ENCODE results near the gene DOCK4. TPM values are rescaled to one million over a fixed set of nuclear protein-coding genes. Genes with fewer than 3 reads are reported as not detected.

Gene DOCK4
- total RNA-seq, 4 donors from 2014 or later = 30.8 to 49.8 (median 37.2) TPM

DNA sequence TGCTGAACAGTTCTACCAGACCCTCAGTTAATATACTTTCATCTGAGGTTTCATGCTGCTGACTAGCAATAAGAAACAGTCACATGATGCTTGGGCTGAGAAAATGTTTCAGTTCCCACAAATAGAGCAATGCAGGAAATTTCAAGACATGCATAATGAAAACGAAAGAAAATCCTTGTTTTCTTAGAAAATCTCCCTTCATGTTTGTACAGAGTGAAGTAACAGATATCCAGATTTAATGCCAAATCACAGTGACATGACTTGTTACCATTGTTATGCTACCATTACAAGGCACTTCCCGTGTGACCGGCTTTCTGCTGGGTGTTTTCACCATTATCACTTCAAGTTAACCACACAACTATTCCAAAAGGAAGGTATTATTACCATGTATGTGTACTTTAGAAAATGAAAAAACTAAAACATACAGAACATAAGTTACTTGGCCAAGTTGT, 121.7 kb downstream of the DOCK4 start:
- H3K4me1 ChIP-seq = peaks cover 0 to 36% (median 9%) of the 10 kb centered on the region in 4 donors
- WGBS, 2 donors = 14 to 16% methylated on average over 3 of the region's 3 CpGs
- no peaks in the 10 kb centered on the region for H3K27me3 ChIP-seq
- peak overlapping the region in 2 of 4 donors; percentile 70 to 77 for H3K27ac ChIP-seq
- peak overlapping the region in 1 of 4 donors; percentile 17 for H3K4me3 ChIP-seq
- no peaks in the 10 kb centered on the region for H3K9me3 ChIP-seq
- TF ChIP-seq EP300 (IDR thresholded peaks at IDR 0.05) = peak; percentile 27 to 66
- TF ChIP-seq, protein P1, sequence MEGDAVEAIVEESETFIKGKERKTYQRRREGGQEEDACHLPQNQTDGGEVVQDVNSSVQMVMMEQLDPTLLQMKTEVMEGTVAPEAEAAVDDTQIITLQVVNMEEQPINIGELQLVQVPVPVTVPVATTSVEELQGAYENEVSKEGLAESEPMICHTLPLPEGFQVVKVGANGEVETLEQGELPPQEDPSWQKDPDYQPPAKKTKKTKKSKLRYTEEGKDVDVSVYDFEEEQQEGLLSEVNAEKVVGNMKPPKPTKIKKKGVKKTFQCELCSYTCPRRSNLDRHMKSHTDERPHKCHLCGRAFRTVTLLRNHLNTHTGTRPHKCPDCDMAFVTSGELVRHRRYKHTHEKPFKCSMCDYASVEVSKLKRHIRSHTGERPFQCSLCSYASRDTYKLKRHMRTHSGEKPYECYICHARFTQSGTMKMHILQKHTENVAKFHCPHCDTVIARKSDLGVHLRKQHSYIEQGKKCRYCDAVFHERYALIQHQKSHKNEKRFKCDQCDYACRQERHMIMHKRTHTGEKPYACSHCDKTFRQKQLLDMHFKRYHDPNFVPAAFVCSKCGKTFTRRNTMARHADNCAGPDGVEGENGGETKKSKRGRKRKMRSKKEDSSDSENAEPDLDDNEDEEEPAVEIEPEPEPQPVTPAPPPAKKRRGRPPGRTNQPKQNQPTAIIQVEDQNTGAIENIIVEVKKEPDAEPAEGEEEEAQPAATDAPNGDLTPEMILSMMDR (IDR thresholded peaks at IDR 0.05) = no peak
- no peaks in the 10 kb centered on the region for H3K36me3 ChIP-seq
- DNase-seq (ENCODE audit: low spot score in 2 of 2) = no peak

DNA sequence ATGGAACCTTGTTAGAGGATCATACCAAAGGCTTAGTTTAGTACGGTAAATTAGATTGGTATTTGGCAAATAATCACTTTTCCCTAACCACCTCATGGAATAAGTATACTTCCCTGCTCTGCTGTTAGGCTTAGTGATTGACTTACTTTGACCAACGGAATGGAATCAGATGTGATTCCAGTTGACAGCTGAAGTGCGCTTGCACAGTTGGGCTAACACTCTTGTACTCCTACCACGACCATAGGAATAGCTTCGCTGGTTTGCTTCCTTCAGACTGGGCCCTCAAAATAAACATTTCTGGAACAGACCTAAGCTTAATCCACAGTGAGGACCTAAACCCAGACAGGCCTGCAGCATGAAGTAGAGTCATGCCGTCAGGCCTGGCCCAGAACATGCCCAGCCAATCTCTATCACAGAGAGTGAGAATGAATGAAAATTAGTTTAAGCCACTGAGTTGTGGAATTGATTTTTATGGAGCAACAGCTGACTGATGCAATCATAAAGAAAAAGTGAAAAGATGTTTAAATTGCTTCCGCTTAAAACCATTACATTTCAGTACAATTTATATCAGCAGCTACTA, 122.3 kb downstream of the DOCK4 start:
- no peaks in the 10 kb centered on the region for H3K27me3 ChIP-seq
- no peaks in the 10 kb centered on the region for H3K9me3 ChIP-seq
- H3K27ac ChIP-seq = peak overlapping the region in 2 of 4 donors; percentile 70 to 77
- TF ChIP-seq POLR2A (IDR thresholded peaks at IDR 0.05) (no peak), EP300 (IDR thresholded peaks at IDR 0.05) (no peak)
- TF ChIP-seq, protein P1 (IDR thresholded peaks at IDR 0.05) = no peak
- H3K36me3 ChIP-seq = no peaks in the 10 kb centered on the region
- WGBS, 2 donors = 91 to 94% methylated on average over 7 of the region's 7 CpGs
- H3K4me1 ChIP-seq = peaks cover 0 to 36% (median 9%) of the 10 kb centered on the region in 4 donors
- no peak overlapping the region for H3K4me3 ChIP-seq
- DNase-seq (ENCODE audit: low spot score in 2 of 2) = no peak

DNA sequence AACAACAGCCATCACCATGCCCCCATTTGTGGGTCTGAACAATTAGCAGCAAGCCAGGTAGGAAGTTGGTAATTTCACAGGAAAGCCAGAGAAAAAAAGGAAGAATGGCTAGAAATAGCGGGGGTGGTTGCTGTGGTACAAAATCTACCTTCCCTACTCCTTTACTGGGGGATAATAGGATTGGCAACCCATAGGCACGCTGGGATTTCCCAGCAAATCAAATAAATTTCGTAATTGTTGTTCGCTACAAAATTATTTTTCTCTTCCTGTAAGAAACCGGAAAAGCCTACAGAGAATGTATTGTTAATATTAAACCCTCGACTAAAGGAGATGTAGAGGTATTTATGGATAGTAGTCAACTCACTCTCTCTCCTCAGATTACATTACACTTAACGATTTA, 123.9 kb downstream of the DOCK4 start:
- peaks cover 0 to 36% (median 9%) of the 10 kb centered on the region in 4 donors for H3K4me1 ChIP-seq
- H3K4me3 ChIP-seq = no peak overlapping the region
- no peaks in the 10 kb centered on the region for H3K36me3 ChIP-seq
- H3K9me3 ChIP-seq = no peaks in the 10 kb centered on the region
- H3K27me3 ChIP-seq = no peaks in the 10 kb centered on the region
- TF ChIP-seq, protein P1 (IDR thresholded peaks at IDR 0.05) = no peak
- TF ChIP-seq POLR2A (IDR thresholded peaks at IDR 0.05) = no peak
- TF ChIP-seq EP300 (IDR thresholded peaks at IDR 0.05) = no peak
- DNase-seq (ENCODE audit: low spot score in 2 of 2) = no peak
- H3K27ac ChIP-seq = peak overlapping the region in 2 of 4 donors; percentile 20 to 51
- WGBS, 2 donors = 82 to 83% methylated on average over 7 of the region's 7 CpGs

DNA sequence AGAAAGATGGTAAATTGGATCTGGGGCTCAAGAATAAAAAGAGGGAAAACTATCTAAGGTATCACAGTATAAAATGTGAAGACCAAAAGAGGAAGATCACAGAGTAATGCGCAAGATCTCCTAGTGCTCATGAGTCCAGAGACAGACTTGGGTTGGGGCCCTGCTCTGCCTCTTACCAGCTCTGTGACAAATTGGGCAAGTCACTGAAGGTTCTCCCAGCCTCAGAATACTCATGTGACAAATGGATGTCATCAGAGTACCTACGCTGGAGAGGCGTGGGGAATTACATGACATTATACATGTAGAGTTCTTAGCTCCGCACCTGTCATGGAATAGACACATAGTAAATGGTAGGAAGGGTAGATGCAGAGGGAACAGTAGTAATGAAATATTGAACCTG, 124.4 kb downstream of the DOCK4 start:
- DNase-seq (ENCODE audit: low spot score in 2 of 2) = no peak
- WGBS, 2 donors = 89 to 94% methylated on average over 4 of the region's 4 CpGs

DNA sequence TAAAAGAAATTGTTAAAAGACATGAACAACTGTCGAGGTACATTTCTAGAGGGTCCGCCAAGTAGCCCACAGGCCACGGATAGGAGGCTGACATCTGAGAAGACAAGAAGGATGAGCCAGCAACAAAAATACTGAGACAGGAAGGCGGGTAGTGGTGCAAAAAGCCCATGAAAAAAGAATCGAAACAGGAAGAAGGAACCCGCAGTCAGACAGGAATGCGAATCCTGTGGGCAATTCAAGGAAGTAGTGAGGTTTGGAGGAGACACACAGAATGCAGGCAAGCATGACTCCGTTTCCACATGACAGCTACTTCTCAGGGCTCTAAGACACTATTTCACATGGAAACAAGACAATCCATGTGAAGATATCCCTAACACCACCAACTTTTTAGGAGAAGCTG, 125.2 kb downstream of the DOCK4 start:
- no peaks in the 10 kb centered on the region for H3K36me3 ChIP-seq
- peak overlapping the region in 3 of 4 donors; percentile 4 to 71 (median 60) for H3K27ac ChIP-seq
- no peaks in the 10 kb centered on the region for H3K9me3 ChIP-seq
- 77 to 90% methylated on average over 8 of the region's 8 CpGs for WGBS, 2 donors
- H3K27me3 ChIP-seq = no peaks in the 10 kb centered on the region
- no peak for TF ChIP-seq POLR2A (IDR thresholded peaks at IDR 0.05)
- TF ChIP-seq EP300 (IDR thresholded peaks at IDR 0.05) = peak in 1 of 2 donors; percentile 48
- TF ChIP-seq, protein P1 (IDR thresholded peaks at IDR 0.05) = no peak
- no peak for DNase-seq (ENCODE audit: low spot score in 2 of 2)
- H3K4me1 ChIP-seq = peaks cover 0 to 40% (median 9%) of the 10 kb centered on the region in 4 donors
- no peak overlapping the region for H3K4me3 ChIP-seq

More for the DNA sequence above, 124.4 kb downstream of the DOCK4 start:
- no peak for TF ChIP-seq POLR2A (IDR thresholded peaks at IDR 0.05)
- TF ChIP-seq EP300 (IDR thresholded peaks at IDR 0.05) = peak; percentile 26 to 58
- Histone ChIP-seq H3K36me3 (no peaks in the 10 kb centered on the region), H3K9me3 (no peaks in the 10 kb centered on the region), H3K4me1 (peaks cover 0 to 38% (median 9%) of the 10 kb centered on the region in 4 donors), H3K27ac (peak overlapping the region in 2 of 4 donors; percentile 60 to 71), H3K27me3 (no peaks in the 10 kb centered on the region), H3K4me3 (no peak overlapping the region)
